SK-N-SH (cell line): Measurements from ENCODE around the gene GPR161. TPM values are rescaled to one million over a fixed set of nuclear protein-coding genes. Genes with fewer than 3 reads are reported as not detected.
A peak's percentile ranks its signal among the peaks of the same experiment; 100 is the strongest.

Experiments
- CTCF ChIA-PET: fragments of 300-600, 350-600 bp; formaldehyde crosslinking; extraction: SDS; loops from one replicate; lab custom pipeline; 2021; lab: Yijun Ruan, JAX
- POLR2A ChIA-PET: fragments of 350-600 bp; sonication (Branson Sonifier 250); formaldehyde crosslinking; extraction: SDS; loops from one replicate; lab custom pipeline; 2020; ENCODE audit warnings: antibody characterized with exemption, inconsistent platforms; lab: Yijun Ruan, JAX
- DNase-seq: peaks from one replicate; pipeline ENCODE4 v3.0.0; 2012
- H2AFZ ChIP-seq: fragments of 200-600 bp; sonication (generic); 2 replicates; pipeline ENCODE4 v1.8.1; 2016; ENCODE audit warnings: antibody characterized with exemption, mild to moderate bottlenecking, low read depth
- H3F3A ChIP-seq: fragments of 200-600 bp; sonication (generic); replicated peaks from 2 replicates; pipeline ENCODE3; 2016; ENCODE audit warnings: antibody characterized with exemption, mild to moderate bottlenecking; ENCODE audit not compliant: insufficient read depth
- H3K27ac ChIP-seq, 2 experiments: fragments of 200-500 bp in 1 of 2; fragments of 200-600 bp in 1 of 2; sonication (Bioruptor generic) in 1 of 2; sonication (generic), shearing (Covaris generic) in 1 of 2; 2 replicates each; pipeline versions ENCODE4 v1.5.1 to v1.6.1; 2014 to 2016; ENCODE audit warnings: low read depth in 2 of 2, inconsistent platforms in 1 of 2, low read length in 1 of 2, mild to moderate bottlenecking in 1 of 2, mixed read lengths in 1 of 2
- H3K27me3 ChIP-seq: fragments of 200-600 bp; sonication (generic), shearing (Covaris generic); 2 replicates; pipeline ENCODE4 v1.6.1; 2016; ENCODE audit warnings: mixed run types; ENCODE audit not compliant: insufficient read depth
- H3K36me3 ChIP-seq, 2 experiments: fragments of 200-500 bp in 1 of 2; fragments of 200-600 bp in 1 of 2; sonication (Bioruptor generic) in 1 of 2; sonication (generic) in 1 of 2; replicated peaks in 1 of 2; 2 replicates each; pipeline versions ENCODE3 to v1.5.1; 2014 to 2016; ENCODE audit warnings: low read length in 1 of 2, mild to moderate bottlenecking in 1 of 2; ENCODE audit not compliant: insufficient read depth in 2 of 2, control insufficient read depth in 1 of 2
- H3K4me1 ChIP-seq, 2 experiments: fragments of 200-500 bp in 1 of 2; fragments of 200-600 bp in 1 of 2; sonication (Bioruptor generic) in 1 of 2; sonication (generic), shearing (Covaris generic) in 1 of 2; 2 replicates each; pipeline versions ENCODE4 v1.5.1 to v1.6.1; 2014 to 2016; ENCODE audit warnings: low read depth in 1 of 2, low read length in 1 of 2, mixed run types in 1 of 2; ENCODE audit not compliant: insufficient read depth in 2 of 2, control insufficient read depth in 1 of 2
- H3K4me2 ChIP-seq: fragments of 200-600 bp; sonication (generic), shearing (Covaris generic); 2 replicates; pipeline ENCODE4 v1.6.1; 2017; ENCODE audit warnings: mixed run types
- H3K4me3 ChIP-seq, 2 experiments: fragments of 200-500 bp in 1 of 2; fragments of 200-600 bp in 1 of 2; sonication (Bioruptor generic) in 1 of 2; sonication (generic), shearing (Covaris generic) in 1 of 2; 2 replicates each; pipeline versions ENCODE4 v1.5.1 to v1.8.1; 2014 to 2016; ENCODE audit warnings: low read depth in 2 of 2, inconsistent platforms in 1 of 2, low read length in 1 of 2, mild to moderate bottlenecking in 1 of 2, mixed read lengths in 1 of 2, moderate library complexity in 1 of 2
- H3K79me2 ChIP-seq: fragments of 200-600 bp; sonication (generic); 2 replicates; pipeline ENCODE4 v1.8.1; 2017; ENCODE audit warnings: mild to moderate bottlenecking; ENCODE audit not compliant: insufficient read depth
- H3K9ac ChIP-seq: fragments of 200-600 bp; sonication (generic); 2 replicates; pipeline ENCODE4 v1.6.1; 2017; ENCODE audit warnings: mixed run types
- H3K9me2 ChIP-seq: fragments of 200-600 bp; sonication (generic); 2 replicates; pipeline ENCODE4 v1.6.1; 2017; ENCODE audit warnings: mixed run types
- H3K9me3 ChIP-seq: fragments of 200-600 bp; sonication (generic); 2 replicates; pipeline ENCODE4 v1.6.1; 2017; ENCODE audit warnings: mixed run types, mild to moderate bottlenecking, moderate library complexity
- H4K20me1 ChIP-seq: fragments of 200-600 bp; sonication (generic); 2 replicates; pipeline ENCODE4 v1.6.1; 2017; ENCODE audit warnings: mild to moderate bottlenecking, mixed run types; ENCODE audit not compliant: insufficient read depth
- CHD2 ChIP-seq: fragments of 150-350 bp; IDR thresholded peaks from 2 replicates; pipeline ENCODE4 v1.6.1; 2018; ENCODE audit warnings: low read length; ENCODE audit not compliant: partially characterized antibody
- ELF1 ChIP-seq: IDR thresholded peaks from 2 replicates; pipeline ENCODE4 v1.4.0; 2012
- EZH2phosphoT487 ChIP-seq: fragments of 200-600 bp; sonication (generic); IDR thresholded peaks from 2 replicates; pipeline ENCODE4 v1.6.1; 2017; ENCODE audit warnings: low read depth, mixed run types, mild to moderate bottlenecking, antibody characterized with exemption, moderate library complexity, borderline replicate concordance
- FOSL2 ChIP-seq: IDR thresholded peaks from 2 replicates; pipeline ENCODE4 v1.4.0; 2012; ENCODE audit warnings: low read depth, mild to moderate bottlenecking, moderate library complexity, borderline replicate concordance
- FOXM1 ChIP-seq: IDR thresholded peaks from 2 replicates; pipeline ENCODE4 v1.4.0; 2012; ENCODE audit warnings: low read depth, mild to moderate bottlenecking
- GABPA ChIP-seq: IDR thresholded peaks from 2 replicates; pipeline ENCODE4 v1.4.0; 2012; ENCODE audit warnings: low read depth, mild to moderate bottlenecking
- RAD21 ChIP-seq: IDR thresholded peaks from 2 replicates; pipeline ENCODE4 v1.6.1; 2012; ENCODE audit warnings: mild to moderate bottlenecking, low read length
- RFX5 ChIP-seq: IDR thresholded peaks from 2 replicates; pipeline ENCODE4 v1.6.1; 2012; ENCODE audit warnings: mild to moderate bottlenecking, improper control_type of control experiment, low read length
- RXRA ChIP-seq: IDR thresholded peaks from 2 replicates; pipeline ENCODE4 v1.4.0; 2012; ENCODE audit warnings: low read depth, mild to moderate bottlenecking, borderline replicate concordance
- SIN3A ChIP-seq: IDR thresholded peaks from 2 replicates; pipeline ENCODE4 v1.6.1; 2012; ENCODE audit warnings: low read depth, mild to moderate bottlenecking, low read length, moderate library complexity, borderline replicate concordance
- TEAD4 ChIP-seq: IDR thresholded peaks from 2 replicates; pipeline ENCODE4 v1.4.0; 2012; ENCODE audit warnings: mild to moderate bottlenecking, borderline replicate concordance; ENCODE audit not compliant: insufficient read depth
- WGBS: methylation state at CpG from one replicate; pipeline ENCODE4 v1.1.6; 2017; ENCODE audit warnings: low lambda C conversion rate; 5-methylcytosine and 5-hydroxymethylcytosine counted together
- polyA plus RNA-seq, 3 experiments: library from polyadenylated mRNA; depleted of rRNA; stranded (reverse); fragments of >200 nt; gene quantifications; 2 replicates each; pipeline ENCODE4 v1.2.3, GENCODE V29; 2012
- TF ChIP-seq, protein P1 (sequence below): IDR thresholded peaks from 2 replicates; pipeline ENCODE4 v1.6.1; 2012; ENCODE audit warnings: mild to moderate bottlenecking, low read depth, low read length, moderate library complexity
- TF ChIP-seq, protein P2 (sequence below): fragments of 200-600 bp; sonication (generic); IDR thresholded peaks from 2 replicates; pipeline ENCODE4 v1.6.1; 2017; ENCODE audit warnings: antibody characterized with exemption, mild to moderate bottlenecking, moderate library complexity
- TF ChIP-seq, protein P3 (sequence below): IDR thresholded peaks from 2 replicates; pipeline ENCODE4 v1.4.0; 2012; ENCODE audit warnings: low read depth, borderline replicate concordance
- TF ChIP-seq, protein P4 (sequence below): IDR thresholded peaks from 2 replicates; pipeline ENCODE4; 2012

GPR161 gene
- polyA plus RNA-seq, 1 of the 3 experiments (the other 2 are of a cell fraction): 20.1 TPM

DNA sequence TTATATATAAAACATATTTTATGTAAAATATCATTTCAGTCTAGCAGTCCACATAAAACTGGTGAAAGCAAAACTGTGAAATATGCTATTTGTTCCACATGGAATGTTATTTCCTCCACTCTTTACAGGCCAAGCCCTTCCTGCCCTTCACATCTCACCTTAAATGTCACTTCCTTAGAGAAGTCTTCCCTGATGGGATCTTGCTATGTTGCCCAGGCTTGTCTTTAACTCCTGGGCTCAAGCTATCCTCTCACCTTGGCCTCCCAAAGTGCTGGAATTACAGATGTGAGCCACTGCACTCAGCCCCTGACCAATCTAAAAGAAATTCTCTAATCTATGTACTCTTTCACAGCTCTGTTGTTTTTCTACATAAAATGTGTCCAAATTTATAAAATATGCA is 2.3 kb upstream of the GPR161 start:
- no peaks in the 10 kb centered on the region for H3K9me3 ChIP-seq
- peaks cover 0 to 1% of the 10 kb centered on the region in 2 experiments for H3K36me3 ChIP-seq
- H3K79me2 ChIP-seq: peaks cover 25% of the 10 kb centered on the region
- no peaks in the 10 kb centered on the region for H3K27me3 ChIP-seq
- H3K27ac ChIP-seq: no peak overlapping the region
- DNase-seq: no peak
- H4K20me1 ChIP-seq: peaks cover 8% of the 10 kb centered on the region; the same call in 1 of the 2 replicates
- H3K9ac ChIP-seq: no peak overlapping the region
- CTCF ChIA-PET: interaction anchor here (1.5 kb wide), 1 partner anchor 56 kb away, joined by 3 read pairs; no protein-coding TSS in a partner anchor
- no peak overlapping the region for H3K4me3 ChIP-seq
- TF ChIP-seq, protein P1, sequence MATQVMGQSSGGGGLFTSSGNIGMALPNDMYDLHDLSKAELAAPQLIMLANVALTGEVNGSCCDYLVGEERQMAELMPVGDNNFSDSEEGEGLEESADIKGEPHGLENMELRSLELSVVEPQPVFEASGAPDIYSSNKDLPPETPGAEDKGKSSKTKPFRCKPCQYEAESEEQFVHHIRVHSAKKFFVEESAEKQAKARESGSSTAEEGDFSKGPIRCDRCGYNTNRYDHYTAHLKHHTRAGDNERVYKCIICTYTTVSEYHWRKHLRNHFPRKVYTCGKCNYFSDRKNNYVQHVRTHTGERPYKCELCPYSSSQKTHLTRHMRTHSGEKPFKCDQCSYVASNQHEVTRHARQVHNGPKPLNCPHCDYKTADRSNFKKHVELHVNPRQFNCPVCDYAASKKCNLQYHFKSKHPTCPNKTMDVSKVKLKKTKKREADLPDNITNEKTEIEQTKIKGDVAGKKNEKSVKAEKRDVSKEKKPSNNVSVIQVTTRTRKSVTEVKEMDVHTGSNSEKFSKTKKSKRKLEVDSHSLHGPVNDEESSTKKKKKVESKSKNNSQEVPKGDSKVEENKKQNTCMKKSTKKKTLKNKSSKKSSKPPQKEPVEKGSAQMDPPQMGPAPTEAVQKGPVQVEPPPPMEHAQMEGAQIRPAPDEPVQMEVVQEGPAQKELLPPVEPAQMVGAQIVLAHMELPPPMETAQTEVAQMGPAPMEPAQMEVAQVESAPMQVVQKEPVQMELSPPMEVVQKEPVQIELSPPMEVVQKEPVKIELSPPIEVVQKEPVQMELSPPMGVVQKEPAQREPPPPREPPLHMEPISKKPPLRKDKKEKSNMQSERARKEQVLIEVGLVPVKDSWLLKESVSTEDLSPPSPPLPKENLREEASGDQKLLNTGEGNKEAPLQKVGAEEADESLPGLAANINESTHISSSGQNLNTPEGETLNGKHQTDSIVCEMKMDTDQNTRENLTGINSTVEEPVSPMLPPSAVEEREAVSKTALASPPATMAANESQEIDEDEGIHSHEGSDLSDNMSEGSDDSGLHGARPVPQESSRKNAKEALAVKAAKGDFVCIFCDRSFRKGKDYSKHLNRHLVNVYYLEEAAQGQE: no peak
- TF ChIP-seq TEAD4 (no peak), RAD21 (no peak), SIN3A (no peak), FOXM1 (no peak), RFX5 (no peak), EZH2phosphoT487 (no peak), CHD2 (no peak), RXRA (no peak), GABPA (no peak), FOSL2 (no peak)
- TF ChIP-seq, protein P2, sequence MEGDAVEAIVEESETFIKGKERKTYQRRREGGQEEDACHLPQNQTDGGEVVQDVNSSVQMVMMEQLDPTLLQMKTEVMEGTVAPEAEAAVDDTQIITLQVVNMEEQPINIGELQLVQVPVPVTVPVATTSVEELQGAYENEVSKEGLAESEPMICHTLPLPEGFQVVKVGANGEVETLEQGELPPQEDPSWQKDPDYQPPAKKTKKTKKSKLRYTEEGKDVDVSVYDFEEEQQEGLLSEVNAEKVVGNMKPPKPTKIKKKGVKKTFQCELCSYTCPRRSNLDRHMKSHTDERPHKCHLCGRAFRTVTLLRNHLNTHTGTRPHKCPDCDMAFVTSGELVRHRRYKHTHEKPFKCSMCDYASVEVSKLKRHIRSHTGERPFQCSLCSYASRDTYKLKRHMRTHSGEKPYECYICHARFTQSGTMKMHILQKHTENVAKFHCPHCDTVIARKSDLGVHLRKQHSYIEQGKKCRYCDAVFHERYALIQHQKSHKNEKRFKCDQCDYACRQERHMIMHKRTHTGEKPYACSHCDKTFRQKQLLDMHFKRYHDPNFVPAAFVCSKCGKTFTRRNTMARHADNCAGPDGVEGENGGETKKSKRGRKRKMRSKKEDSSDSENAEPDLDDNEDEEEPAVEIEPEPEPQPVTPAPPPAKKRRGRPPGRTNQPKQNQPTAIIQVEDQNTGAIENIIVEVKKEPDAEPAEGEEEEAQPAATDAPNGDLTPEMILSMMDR: no peak
- no peak overlapping the region for H2AFZ ChIP-seq
- POLR2A ChIA-PET: no interaction called here
- H3K4me2 ChIP-seq: no peak overlapping the region
- H3F3A ChIP-seq: peaks cover 7% of the 10 kb centered on the region
- H3K4me1 ChIP-seq: peaks cover 13% of the 10 kb centered on the region in 2 experiments; a peak in 3 of 4 replicates
- no peaks in the 10 kb centered on the region for H3K9me2 ChIP-seq

DNA sequence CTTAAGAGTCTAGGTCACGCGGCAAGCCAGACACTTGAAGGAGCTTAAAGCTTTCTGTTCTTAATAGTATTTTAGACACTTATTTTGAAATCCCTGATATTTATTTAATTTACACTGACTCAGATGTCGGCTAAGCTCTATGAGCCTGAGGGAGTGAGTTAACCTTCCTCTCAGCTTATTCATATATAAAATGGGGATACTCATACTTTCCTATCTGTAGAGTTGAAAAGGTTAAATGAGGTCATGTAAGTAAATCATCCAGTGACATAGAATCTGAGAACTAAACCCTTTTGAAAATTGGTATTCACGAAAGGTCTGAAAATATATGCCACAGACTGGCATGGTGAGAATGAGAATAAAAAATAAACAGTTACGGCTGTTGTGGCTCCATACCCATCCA is 1.4 kb upstream of the GPR161 start:
- Histone ChIP-seq H2AFZ (peak overlapping the region; percentile 93), H3F3A (peaks cover 7% of the 10 kb centered on the region), H3K4me2 (peak overlapping the region; percentile 81), H3K27ac (peak overlapping the region in 1 of 2 experiments; percentile 88; a peak in 1 of 4 replicates), H3K4me1 (peaks cover 13% of the 10 kb centered on the region in 2 experiments; a peak in 3 of 4 replicates), H3K9ac (no peak overlapping the region), H3K36me3 (peaks cover 7% of the 10 kb centered on the region in 2 experiments), H3K4me3 (peak overlapping the region; percentile 78 to 82; a peak in 2 of 4 replicates), H3K27me3 (no peaks in the 10 kb centered on the region), H3K79me2 (peaks cover 34% of the 10 kb centered on the region), H4K20me1 (peaks cover 8% of the 10 kb centered on the region; the same call in 1 of the 2 replicates), H3K9me2 (no peaks in the 10 kb centered on the region), H3K9me3 (no peaks in the 10 kb centered on the region)
- TF ChIP-seq ELF1 (no peak), FOXM1 (no peak), RFX5 (no peak)
- TF ChIP-seq, protein P3, sequence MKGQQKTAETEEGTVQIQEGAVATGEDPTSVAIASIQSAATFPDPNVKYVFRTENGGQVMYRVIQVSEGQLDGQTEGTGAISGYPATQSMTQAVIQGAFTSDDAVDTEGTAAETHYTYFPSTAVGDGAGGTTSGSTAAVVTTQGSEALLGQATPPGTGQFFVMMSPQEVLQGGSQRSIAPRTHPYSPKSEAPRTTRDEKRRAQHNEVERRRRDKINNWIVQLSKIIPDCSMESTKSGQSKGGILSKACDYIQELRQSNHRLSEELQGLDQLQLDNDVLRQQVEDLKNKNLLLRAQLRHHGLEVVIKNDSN: no peak
- TF ChIP-seq, protein P4, sequence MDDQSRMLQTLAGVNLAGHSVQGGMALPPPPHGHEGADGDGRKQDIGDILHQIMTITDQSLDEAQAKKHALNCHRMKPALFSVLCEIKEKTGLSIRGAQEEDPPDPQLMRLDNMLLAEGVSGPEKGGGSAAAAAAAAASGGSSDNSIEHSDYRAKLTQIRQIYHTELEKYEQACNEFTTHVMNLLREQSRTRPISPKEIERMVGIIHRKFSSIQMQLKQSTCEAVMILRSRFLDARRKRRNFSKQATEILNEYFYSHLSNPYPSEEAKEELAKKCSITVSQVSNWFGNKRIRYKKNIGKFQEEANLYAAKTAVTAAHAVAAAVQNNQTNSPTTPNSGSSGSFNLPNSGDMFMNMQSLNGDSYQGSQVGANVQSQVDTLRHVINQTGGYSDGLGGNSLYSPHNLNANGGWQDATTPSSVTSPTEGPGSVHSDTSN: no peak
- DNase-seq: no peak
- CTCF ChIA-PET: interaction anchor here (0.8 to 1.3 kb wide), 2 partner anchors 30 to 45 kb away, joined by 3 to 6 read pairs; no protein-coding TSS in a partner anchor
- 81% methylated on average over 5 of the region's 5 CpGs for WGBS
- POLR2A ChIA-PET: no interaction called here
